CD4-positive, alpha-beta T cell treated with Interleukin-15 for 4 hours (primary cell): ENCODE measurements around the gene ERO1B.

Experiments
- DNase-seq: peaks from one replicate; pipeline ENCODE4 v3.0.0-alpha.2; 2020; ENCODE audit warnings: low spot score

Gene ERO1B

GRCh38 chr1:236179634-236180033, 102.1 kb downstream of the ERO1B start:
- DNase-seq, result no peak

DNA sequence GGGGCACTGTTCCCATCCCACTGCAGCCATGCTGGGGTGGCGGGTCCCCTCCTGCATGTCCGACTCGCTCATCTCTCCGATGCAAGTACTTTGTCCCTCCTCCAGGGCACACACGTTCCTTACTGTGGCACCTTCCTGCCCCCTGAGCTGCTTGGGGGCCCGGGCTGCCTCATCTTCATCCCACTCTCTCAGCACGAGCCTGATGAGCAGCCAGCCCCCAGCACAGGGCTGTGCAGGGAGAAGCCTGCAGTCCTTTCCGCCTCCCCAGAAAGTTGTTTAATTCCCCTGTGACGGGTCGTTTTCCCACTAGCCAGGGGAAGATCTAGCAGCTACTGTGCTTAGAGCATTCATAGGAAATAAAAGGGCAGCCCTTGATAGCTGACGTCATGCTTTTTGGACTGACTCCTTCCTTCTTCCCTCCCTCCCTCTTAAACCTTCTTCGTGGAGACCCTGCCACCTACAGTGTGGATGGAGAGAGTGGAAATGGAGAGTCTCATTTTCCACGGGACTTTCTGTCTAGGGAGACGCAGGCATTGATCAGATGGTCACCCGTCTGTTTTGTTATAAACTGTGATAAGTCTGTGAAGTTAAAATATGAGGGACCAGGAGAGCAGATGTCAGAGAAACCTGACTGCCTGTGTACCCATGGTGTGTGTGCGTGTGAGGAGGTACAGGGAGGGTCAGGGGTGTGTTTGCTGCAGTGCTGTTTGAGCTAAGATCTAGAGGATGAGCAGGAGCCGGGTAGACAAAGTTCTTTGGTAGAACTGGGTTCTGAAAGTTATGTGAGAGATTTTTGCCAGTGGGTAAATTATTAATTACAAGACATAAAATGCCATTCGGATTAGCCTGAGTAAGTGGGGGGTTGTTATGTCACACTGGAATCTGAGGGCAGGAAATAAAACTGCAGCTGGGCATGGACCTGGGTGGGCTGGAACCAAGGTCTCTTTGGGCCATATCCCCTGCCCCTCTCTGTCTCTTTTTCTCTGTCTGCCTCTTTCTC, 105.1 kb downstream of the ERO1B start:
- no peak for DNase-seq

GRCh38 chr1:236175642-236176336, 106.0 kb downstream of the ERO1B start:
- no peak for DNase-seq

- no peak for DNase-seq
Measured at GRCh38 chr1:236173174-236173767, 108.5 kb downstream of the ERO1B start.

GRCh38 chr1:236172041-236172579, 109.6 kb downstream of the ERO1B start:
- no peak for DNase-seq

GRCh38 chr1:236168716-236169429, 112.9 kb downstream of the ERO1B start:
- no peak for DNase-seq

DNA sequence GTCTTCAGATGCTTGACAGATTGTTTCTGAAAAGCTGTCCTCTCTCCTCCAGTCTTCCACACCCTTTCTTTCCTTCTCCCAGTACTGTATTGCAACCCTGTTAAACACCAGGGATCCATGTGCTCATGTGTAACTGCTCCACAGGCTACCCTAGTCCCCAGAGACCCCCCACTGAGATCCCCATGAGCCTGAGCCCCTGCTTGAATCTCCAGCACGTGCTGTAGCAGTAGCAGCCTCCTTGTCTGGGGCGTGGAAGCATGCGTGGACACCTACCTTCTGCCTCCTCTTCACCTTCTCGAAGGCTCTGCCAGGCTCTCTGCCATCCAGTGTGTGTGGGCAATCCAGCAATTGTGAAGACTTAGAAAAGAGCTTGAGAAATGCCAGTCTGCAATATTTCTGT, 114.2 kb downstream of the ERO1B start:
- no peak for DNase-seq

- no peak for DNase-seq
Measured at GRCh38 chr1:236167154-236167553, 114.6 kb downstream of the ERO1B start.

GRCh38 chr1:236166041-236166440, 115.7 kb downstream of the ERO1B start:
- DNase-seq, result no peak
